NB4 (cell line): ENCODE data around the gene NKX3-2.

ENCODE experiments used
- POLR2A ChIP-seq: IDR thresholded peaks from 2 replicates; pipeline ENCODE4 v1.6.1; 2011; ENCODE audit warnings: mild to moderate bottlenecking; ENCODE audit not compliant: insufficient read length; ENCODE audit errors: extremely low read depth
- TF ChIP-seq, protein P1 (sequence below): IDR thresholded peaks from one replicate; pipeline ENCODE4 v1.5.1; 2012; ENCODE audit warnings: low read depth, low read length

DNA sequence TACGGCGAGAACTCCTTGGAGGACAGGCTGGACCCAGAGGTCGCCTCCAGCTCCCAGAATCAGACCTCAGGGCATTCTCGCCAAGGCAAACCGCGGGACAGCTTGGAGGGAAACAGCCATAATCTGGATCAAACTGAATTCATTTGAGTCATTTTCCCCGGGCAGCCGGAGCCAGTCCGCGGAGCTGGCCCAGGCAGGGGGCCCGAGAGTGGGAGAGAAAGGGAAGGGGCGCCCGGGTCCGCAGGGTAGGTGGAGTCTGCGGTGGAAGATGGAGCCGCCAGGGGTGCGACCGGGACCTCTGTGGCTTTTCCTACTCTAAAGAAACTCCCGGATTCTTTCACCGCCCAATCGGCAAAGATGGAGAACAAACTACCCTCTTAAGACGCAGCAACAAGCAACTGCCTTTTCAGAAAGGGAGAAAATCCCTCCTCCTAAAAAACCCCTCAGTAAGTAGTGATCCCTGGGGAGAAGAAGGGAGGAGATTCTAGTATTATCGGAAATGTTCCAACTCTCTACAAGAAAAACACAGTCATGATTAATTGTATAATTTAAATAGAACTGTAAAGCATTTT lies 5.2 kb downstream of the NKX3-2 start:
- TF ChIP-seq, protein P1, sequence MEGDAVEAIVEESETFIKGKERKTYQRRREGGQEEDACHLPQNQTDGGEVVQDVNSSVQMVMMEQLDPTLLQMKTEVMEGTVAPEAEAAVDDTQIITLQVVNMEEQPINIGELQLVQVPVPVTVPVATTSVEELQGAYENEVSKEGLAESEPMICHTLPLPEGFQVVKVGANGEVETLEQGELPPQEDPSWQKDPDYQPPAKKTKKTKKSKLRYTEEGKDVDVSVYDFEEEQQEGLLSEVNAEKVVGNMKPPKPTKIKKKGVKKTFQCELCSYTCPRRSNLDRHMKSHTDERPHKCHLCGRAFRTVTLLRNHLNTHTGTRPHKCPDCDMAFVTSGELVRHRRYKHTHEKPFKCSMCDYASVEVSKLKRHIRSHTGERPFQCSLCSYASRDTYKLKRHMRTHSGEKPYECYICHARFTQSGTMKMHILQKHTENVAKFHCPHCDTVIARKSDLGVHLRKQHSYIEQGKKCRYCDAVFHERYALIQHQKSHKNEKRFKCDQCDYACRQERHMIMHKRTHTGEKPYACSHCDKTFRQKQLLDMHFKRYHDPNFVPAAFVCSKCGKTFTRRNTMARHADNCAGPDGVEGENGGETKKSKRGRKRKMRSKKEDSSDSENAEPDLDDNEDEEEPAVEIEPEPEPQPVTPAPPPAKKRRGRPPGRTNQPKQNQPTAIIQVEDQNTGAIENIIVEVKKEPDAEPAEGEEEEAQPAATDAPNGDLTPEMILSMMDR, result no peak
- no peak for TF ChIP-seq POLR2A
